Measurements from ENCODE around the gene TIMP4.
A peak's percentile ranks its signal among the peaks of the same experiment; 100 is the strongest.

TIMP4 gene

GRCh38 chr3:12147049-12147780, 11.5 kb downstream of the TIMP4 start:
- DNase-seq, result no peak

- DNase-seq, result no peak
Observed at GRCh38 chr3:12143949-12144504, 14.7 kb downstream of the TIMP4 start.

- DNase-seq, result no peak
Observed at GRCh38 chr3:12142476-12142875, 16.2 kb downstream of the TIMP4 start.

- DNase-seq, result no peak
Observed at GRCh38 chr3:12141350-12141749, 17.4 kb downstream of the TIMP4 start.

GRCh38 chr3:12139111-12139511, 19.6 kb downstream of the TIMP4 start:
- no peak for DNase-seq

GRCh38 chr3:12138044-12138443, 20.7 kb downstream of the TIMP4 start:
- no peak for DNase-seq

GRCh38 chr3:12136371-12136770, 22.3 kb downstream of the TIMP4 start:
- DNase-seq, result no peak

- DNase-seq, result peak; percentile 79
Observed at GRCh38 chr3:12135029-12135657, 23.6 kb downstream of the TIMP4 start.

- no peak for DNase-seq
Observed at GRCh38 chr3:12132881-12133280, 25.8 kb downstream of the TIMP4 start.

- no peak for DNase-seq
Observed at GRCh38 chr3:12131351-12132090, 27.2 kb downstream of the TIMP4 start.

GRCh38 chr3:12127391-12127790, 31.3 kb downstream of the TIMP4 start:
- DNase-seq, result no peak

- no peak for DNase-seq
Observed at GRCh38 chr3:12125772-12126171, 32.9 kb downstream of the TIMP4 start.

- DNase-seq, result no peak
Observed at GRCh38 chr3:12121466-12121865, 37.2 kb downstream of the TIMP4 start.

GRCh38 chr3:12120374-12121140, 38.2 kb downstream of the TIMP4 start:
- no peak for DNase-seq

- no peak for DNase-seq
Observed at GRCh38 chr3:12117473-12117872, 41.2 kb downstream of the TIMP4 start.

GRCh38 chr3:12116870-12117269, 41.8 kb downstream of the TIMP4 start:
- no peak for DNase-seq

- DNase-seq, result no peak
Observed at GRCh38 chr3:12115849-12116248, 42.9 kb downstream of the TIMP4 start.

- no peak for DNase-seq
Observed at GRCh38 chr3:12115104-12115503, 43.6 kb downstream of the TIMP4 start.

- DNase-seq, result no peak
Observed at GRCh38 chr3:12114251-12114650, 44.5 kb downstream of the TIMP4 start.

- DNase-seq, result no peak
Observed at GRCh38 chr3:12107071-12107713, 51.5 kb downstream of the TIMP4 start.

All from activated CD8-positive, alpha-beta memory T cell treated with anti-CD3 and anti-CD28 coated beads, Interleukin-2, amount 50 U/mL, for 48 hours (primary cell).